Measurements from ENCODE around the gene COPB1. TPM values are rescaled to one million over a fixed set of nuclear protein-coding genes. Genes with fewer than 3 reads are reported as not detected.
A peak's percentile ranks its signal among the peaks of the same experiment; 100 is the strongest.

COPB1 gene
- total RNA-seq, 1 donor from 2014 or later, result 87.8 TPM

DNA sequence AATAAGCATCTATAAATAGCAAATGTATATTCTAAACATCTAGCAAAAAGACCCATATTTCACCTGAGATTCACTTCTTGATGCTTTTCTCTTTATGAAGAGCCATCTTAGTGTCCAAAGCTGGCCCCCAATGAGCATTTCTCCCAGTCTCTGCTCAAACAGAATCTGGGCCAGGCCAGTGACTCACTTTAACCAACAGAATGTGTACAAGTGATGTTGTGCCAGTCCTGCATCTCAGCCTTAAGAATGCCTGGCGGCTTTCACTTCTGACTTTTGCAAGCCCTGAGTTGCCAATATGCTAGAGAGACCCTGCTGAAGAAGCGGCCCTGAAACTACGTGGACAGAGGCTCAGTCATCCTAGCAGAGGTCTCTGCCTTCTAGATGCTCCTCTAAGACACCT is 6.9 kb upstream of the COPB1 start:
- ATAC-seq, result no peak
- H3K9me3 ChIP-seq, result no peaks in the 10 kb centered on the region
- TF ChIP-seq, protein P1, sequence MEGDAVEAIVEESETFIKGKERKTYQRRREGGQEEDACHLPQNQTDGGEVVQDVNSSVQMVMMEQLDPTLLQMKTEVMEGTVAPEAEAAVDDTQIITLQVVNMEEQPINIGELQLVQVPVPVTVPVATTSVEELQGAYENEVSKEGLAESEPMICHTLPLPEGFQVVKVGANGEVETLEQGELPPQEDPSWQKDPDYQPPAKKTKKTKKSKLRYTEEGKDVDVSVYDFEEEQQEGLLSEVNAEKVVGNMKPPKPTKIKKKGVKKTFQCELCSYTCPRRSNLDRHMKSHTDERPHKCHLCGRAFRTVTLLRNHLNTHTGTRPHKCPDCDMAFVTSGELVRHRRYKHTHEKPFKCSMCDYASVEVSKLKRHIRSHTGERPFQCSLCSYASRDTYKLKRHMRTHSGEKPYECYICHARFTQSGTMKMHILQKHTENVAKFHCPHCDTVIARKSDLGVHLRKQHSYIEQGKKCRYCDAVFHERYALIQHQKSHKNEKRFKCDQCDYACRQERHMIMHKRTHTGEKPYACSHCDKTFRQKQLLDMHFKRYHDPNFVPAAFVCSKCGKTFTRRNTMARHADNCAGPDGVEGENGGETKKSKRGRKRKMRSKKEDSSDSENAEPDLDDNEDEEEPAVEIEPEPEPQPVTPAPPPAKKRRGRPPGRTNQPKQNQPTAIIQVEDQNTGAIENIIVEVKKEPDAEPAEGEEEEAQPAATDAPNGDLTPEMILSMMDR (IDR thresholded peaks at IDR 0.05), result no peak
- intact Hi-C loops (cut with DNase I), result no loop called here
- no peaks in the 10 kb centered on the region for H3K4me1 ChIP-seq
- H3K4me3 ChIP-seq, result no peak overlapping the region
- H3K27me3 ChIP-seq (ENCODE audit: low read depth), result no peaks in the 10 kb centered on the region
- no peak for DNase-seq
- peaks cover 84% of the 10 kb centered on the region for H3K36me3 ChIP-seq
- no peak overlapping the region for H3K27ac ChIP-seq

DNA sequence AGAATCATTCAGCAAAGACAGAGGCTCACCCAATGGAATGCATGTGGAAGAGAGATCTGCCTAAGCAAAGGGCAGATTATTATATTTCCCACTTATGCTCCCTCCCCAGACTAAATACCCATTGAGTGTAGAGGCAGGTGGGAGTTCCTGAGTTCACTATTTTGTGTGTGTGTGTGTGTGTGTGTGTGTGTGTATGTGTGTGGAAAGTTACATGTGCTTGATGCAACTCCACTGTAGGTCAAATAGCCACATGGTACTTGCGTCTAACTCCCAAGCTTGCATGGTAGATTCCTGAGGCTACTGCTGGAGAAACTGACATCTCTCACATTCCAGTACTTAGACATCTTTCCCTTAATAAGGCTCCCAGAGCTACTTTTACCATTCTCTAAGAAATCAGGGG is 3.4 kb upstream of the COPB1 start:
- peaks cover 17% of the 10 kb centered on the region for H3K4me1 ChIP-seq

DNA sequence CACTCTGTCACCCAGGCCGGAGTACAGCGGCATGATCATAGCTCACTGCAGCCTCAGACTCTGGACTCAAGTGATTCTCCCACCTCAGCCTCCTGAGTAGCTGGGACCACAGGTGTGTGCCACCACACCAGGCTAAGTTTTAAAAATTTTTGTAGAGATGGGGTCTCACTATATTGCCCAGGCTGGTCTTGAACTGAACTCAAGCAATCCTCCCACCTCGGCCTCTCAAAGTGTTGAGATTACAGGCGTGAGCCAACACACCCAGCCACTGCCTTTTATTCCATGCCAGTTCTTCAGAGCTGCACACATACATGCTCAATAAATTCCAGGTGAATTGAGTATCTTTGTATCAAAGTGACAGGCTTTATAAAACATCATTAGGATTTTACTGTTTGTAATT is 2.4 kb upstream of the COPB1 start:
- peaks cover 27% of the 10 kb centered on the region for H3K4me1 ChIP-seq
- no peak overlapping the region for H3K4me3 ChIP-seq
- peaks cover 54% of the 10 kb centered on the region for H3K36me3 ChIP-seq
- H3K27me3 ChIP-seq (ENCODE audit: low read depth), result no peaks in the 10 kb centered on the region
- intact Hi-C loops (cut with DNase I), result no loop called here
- TF ChIP-seq, protein P1 (IDR thresholded peaks at IDR 0.05), result no peak
- no peak overlapping the region for H3K27ac ChIP-seq
- ATAC-seq, result no peak
- no peak for DNase-seq
- no peaks in the 10 kb centered on the region for H3K9me3 ChIP-seq

More for the DNA sequence above, 3.4 kb upstream of the COPB1 start:
- no peak overlapping the region for H3K27ac ChIP-seq
- intact Hi-C loops (cut with DNase I), result no loop called here
- H3K27me3 ChIP-seq (ENCODE audit: low read depth), result no peaks in the 10 kb centered on the region
- H3K9me3 ChIP-seq, result no peaks in the 10 kb centered on the region
- ATAC-seq (no peak), DNase-seq (no peak)
- H3K4me3 ChIP-seq, result no peak overlapping the region
- TF ChIP-seq, protein P1 (IDR thresholded peaks at IDR 0.05), result no peak
- peaks cover 54% of the 10 kb centered on the region for H3K36me3 ChIP-seq

DNA sequence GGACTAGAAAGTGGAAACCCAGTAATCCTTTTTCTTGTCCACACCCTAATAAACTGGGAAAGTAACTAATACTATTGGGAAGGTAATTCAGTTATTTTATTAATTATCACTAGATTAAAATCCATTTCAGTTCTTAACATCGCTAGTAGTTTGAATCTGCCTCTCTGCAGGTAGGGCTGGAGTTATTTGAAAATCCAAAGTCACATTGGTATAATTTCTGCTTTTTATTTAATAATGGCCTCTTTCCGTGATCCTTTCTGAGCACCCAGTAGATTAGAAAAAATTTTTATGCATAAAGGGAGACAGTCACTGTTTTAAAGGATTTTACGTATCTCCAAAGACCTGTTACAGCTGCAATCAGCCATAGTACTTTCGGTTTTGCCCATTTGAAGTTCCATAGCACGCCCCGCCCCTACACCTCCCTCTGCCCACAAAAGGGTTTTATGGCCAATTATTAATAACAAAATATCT is 605 bp upstream of the COPB1 start:
- H3K27ac ChIP-seq, result peak overlapping the region; percentile 91
- peaks cover 35% of the 10 kb centered on the region for H3K4me1 ChIP-seq
- intact Hi-C loops (cut with DNase I), result no loop called here
- no peaks in the 10 kb centered on the region for H3K9me3 ChIP-seq
- no peaks in the 10 kb centered on the region for H3K27me3 ChIP-seq (ENCODE audit: low read depth)
- peak overlapping the region; percentile 77 for H3K4me3 ChIP-seq
- ATAC-seq (peak; percentile 78 to 90), DNase-seq (peak; percentile 66)
- TF ChIP-seq, protein P1 (IDR thresholded peaks at IDR 0.05), result no peak
- H3K36me3 ChIP-seq, result peaks cover 54% of the 10 kb centered on the region

- H3K27ac ChIP-seq, result peak overlapping the region; percentile 91
- H3K36me3 ChIP-seq, result peaks cover 54% of the 10 kb centered on the region
- ATAC-seq (peak; percentile 69 to 72), DNase-seq (peak; percentile 55)
- peaks cover 35% of the 10 kb centered on the region for H3K4me1 ChIP-seq
- H3K9me3 ChIP-seq, result no peaks in the 10 kb centered on the region
- TF ChIP-seq, protein P1 (IDR thresholded peaks at IDR 0.05), result no peak
- peak overlapping the region; percentile 77 for H3K4me3 ChIP-seq
- H3K27me3 ChIP-seq (ENCODE audit: low read depth), result no peaks in the 10 kb centered on the region
- intact Hi-C loops (cut with DNase I), result no loop called here
Observed at GRCh38 chr11:14499178-14499559, 442 bp downstream of the COPB1 start.

DNA sequence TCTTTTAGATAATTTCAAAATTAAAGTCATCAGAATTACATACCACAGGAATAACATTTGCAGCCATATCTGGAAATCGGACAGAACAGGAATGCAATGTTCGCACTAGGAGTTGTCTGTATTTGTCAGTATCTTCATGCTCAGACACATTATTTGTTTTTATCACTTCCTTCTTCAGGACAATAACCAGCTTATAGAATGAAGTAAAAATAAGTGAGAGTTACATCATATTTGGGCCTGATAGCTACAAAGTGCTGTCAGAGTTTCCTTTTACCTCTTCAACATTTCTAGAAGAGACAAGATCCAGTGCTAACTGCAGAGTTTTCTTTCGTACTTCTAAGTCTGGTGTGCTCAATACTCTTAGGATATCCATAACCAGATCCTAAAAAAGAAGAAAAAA is 18.9 kb downstream of the COPB1 start:
- no peaks in the 10 kb centered on the region for H3K9me3 ChIP-seq
- H3K4me1 ChIP-seq, result no peaks in the 10 kb centered on the region
- H3K27ac ChIP-seq, result no peak overlapping the region
- DNase-seq (no peak), ATAC-seq (no peak)
- H3K36me3 ChIP-seq, result peaks cover 100% of the 10 kb centered on the region
- intact Hi-C loops (cut with DNase I), result no loop called here
- TF ChIP-seq, protein P1 (IDR thresholded peaks at IDR 0.05), result no peak
- no peaks in the 10 kb centered on the region for H3K27me3 ChIP-seq (ENCODE audit: low read depth)
- H3K4me3 ChIP-seq, result no peak overlapping the region
